RPMI8226 (cell line): ENCODE measurements around the gene ACP2.
"Not testable (repeated sequence)": the region's sequence is repeated elsewhere in the genome, so short reads cannot be mapped to it uniquely, and the experiment has no call there.

Experiments
- DNase-seq: peaks from one replicate; pipeline ENCODE4 v3.0.0-alpha.2; 2015

Gene ACP2

GRCh38 chr11:47192111-47192510 lies 56.5 kb downstream of the ACP2 start:
- no peak for DNase-seq

- DNase-seq = not testable (repeated sequence)
Measured at GRCh38 chr11:47191137-47191536, 57.5 kb downstream of the ACP2 start.
